GM12891 (cell line): ENCODE measurements around the gene DEFB119.

Source experiments
- POLR2A ChIP-seq: IDR thresholded peaks from 2 replicates; pipeline ENCODE4 v1.6.1; 2011; ENCODE audit warnings: low read depth, low read length, control low read depth
- POLR2AphosphoS5 ChIP-seq: IDR thresholded peaks from 2 replicates; pipeline ENCODE4 v1.6.1; 2011; ENCODE audit warnings: low read depth, low read length, control low read depth

DNA sequence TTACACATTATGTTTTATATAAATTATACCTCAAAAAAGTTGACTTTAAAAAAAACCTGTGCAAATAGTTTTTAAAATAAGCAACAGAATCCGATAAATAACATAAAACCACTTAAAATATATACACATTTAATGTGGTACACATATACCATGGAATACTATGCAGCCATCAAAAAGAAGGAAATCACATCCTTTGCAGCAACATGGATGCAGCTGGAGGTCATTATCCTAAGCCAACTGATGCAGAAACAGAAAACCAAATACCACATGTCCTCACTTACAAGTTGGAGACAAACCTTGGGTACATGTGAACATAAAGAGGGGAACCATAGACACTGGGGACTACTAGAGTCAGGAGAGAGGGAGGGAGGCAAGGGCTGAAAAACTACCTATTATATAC lies 19.6 kb upstream of the DEFB119 start:
- TF ChIP-seq POLR2A (no peak), POLR2AphosphoS5 (no peak)
